CD8-positive, alpha-beta memory T cell (primary cell): ENCODE data around the gene CDH5. TPM values are rescaled to one million over a fixed set of nuclear protein-coding genes. Genes with fewer than 3 reads are reported as not detected.
A peak's percentile ranks its signal among the peaks of the same experiment; 100 is the strongest.

Experiments
- CTCF ChIA-PET: fragments of 350-600 bp; sonication (Branson Sonifier 250); formaldehyde crosslinking; loops from one replicate; lab custom pipeline; 2021; ENCODE audit warnings: antibody characterized with exemption; lab: Charles Lee
- POLR2A ChIA-PET: fragments of 350-600 bp; sonication (Branson Sonifier 250); formaldehyde crosslinking; loops from one replicate; lab custom pipeline; 2021; ENCODE audit warnings: antibody characterized with exemption; lab: Charles Lee
- DNase-seq, 5 donors: peaks; one replicate each; pipeline versions ENCODE4 v3.0.0 to v3.0.0-alpha.2; 2020 to 2022; ENCODE audit warnings: mixed read lengths in 1 of 5
- H3K27ac ChIP-seq: one replicate; pipeline ENCODE4 v1.7.0; 2013; ENCODE audit warnings: low read depth, mild to moderate bottlenecking, low read length, moderate library complexity
- H3K27me3 ChIP-seq: 2 replicates; pipeline ENCODE4 v1.7.0; 2013; ENCODE audit warnings: low read length, mild to moderate bottlenecking; ENCODE audit not compliant: insufficient read depth, poor library complexity, severe bottlenecking
- H3K36me3 ChIP-seq: 2 replicates; pipeline ENCODE4 v1.7.0; 2013; ENCODE audit warnings: mild to moderate bottlenecking, low read length, moderate library complexity; ENCODE audit not compliant: insufficient read depth
- H3K4me1 ChIP-seq: 2 replicates; pipeline ENCODE4 v1.7.0; 2013; ENCODE audit warnings: mild to moderate bottlenecking, low read length, moderate library complexity; ENCODE audit not compliant: insufficient read depth
- H3K4me3 ChIP-seq: 2 replicates; pipeline ENCODE4 v1.7.0; 2013; ENCODE audit warnings: mild to moderate bottlenecking, low read length
- H3K9me3 ChIP-seq: 2 replicates; pipeline ENCODE4 v1.7.0; 2013; ENCODE audit warnings: mild to moderate bottlenecking, low read length
- H3K27ac Mint-ChIP-seq, 8 donors: one replicate each; pipeline ENCODE4 v1.8.0; 2020 to 2021; ENCODE audit warnings: mixed read lengths in 8 of 8, mild to moderate bottlenecking in 6 of 8, inconsistent platforms in 3 of 8, moderate library complexity in 3 of 8
- H3K27me3 Mint-ChIP-seq, 2 donors: one replicate each; pipeline ENCODE4 v1.8.0; 2020 to 2021; ENCODE audit warnings: mixed read lengths in 2 of 2, mild to moderate bottlenecking in 1 of 2, moderate library complexity in 1 of 2
- H3K36me3 Mint-ChIP-seq, 3 donors: one replicate each; pipeline ENCODE4 v1.8.0; 2020 to 2021; ENCODE audit warnings: mixed read lengths in 3 of 3, inconsistent platforms in 1 of 3, mild to moderate bottlenecking in 1 of 3
- H3K4me1 Mint-ChIP-seq, 3 donors: one replicate each; pipeline ENCODE4 v1.8.0; 2020 to 2021; ENCODE audit warnings: mixed read lengths in 3 of 3, inconsistent platforms in 1 of 3, mild to moderate bottlenecking in 1 of 3
- H3K4me3 Mint-ChIP-seq, 7 donors: one replicate each; pipeline ENCODE4 v1.8.0; 2020 to 2021; ENCODE audit warnings: mixed read lengths in 7 of 7, mild to moderate bottlenecking in 6 of 7, moderate library complexity in 4 of 7, inconsistent platforms in 2 of 7
- H3K9me3 Mint-ChIP-seq, 5 donors: one replicate each; pipeline ENCODE4 v1.8.0; 2020 to 2022; ENCODE audit warnings: mixed read lengths in 5 of 5, mild to moderate bottlenecking in 3 of 5, moderate library complexity in 2 of 5, inconsistent platforms in 1 of 5
- polyA plus RNA-seq: library from polyadenylated mRNA; unstranded; fragments of 300-500 nt; fragmentation: Illumina TruSeq; gene quantifications from one replicate; pipeline ENCODE4 v1.2.3, GENCODE V29; 2021
- total RNA-seq, 2 experiments: library from RNA; stranded (reverse); gene quantifications; one replicate each; pipeline ENCODE4 v1.2.3, GENCODE V29; 2021

Gene CDH5
- total and polyA plus RNA-seq, 3 experiments from 2014 or later = not detected

GRCh38 chr16:66416939-66417700 is 50.6 kb downstream of the CDH5 start:
- no peak overlapping the region for H3K27ac ChIP-seq
- no peak overlapping the region for H3K27ac Mint-ChIP-seq
- DNase-seq = no peak
- ChIA-PET CTCF (no interaction called here), POLR2A (no interaction called here)
- H3K9me3 Mint-ChIP-seq = peaks cover 0 to 6% (median 2%) of the 10 kb centered on the region in 5 donors
- no peaks in the 10 kb centered on the region for H3K9me3 ChIP-seq
- peaks cover 5 to 13% of the 10 kb centered on the region in 2 donors for H3K27me3 Mint-ChIP-seq
- no peaks in the 10 kb centered on the region for H3K36me3 ChIP-seq
- H3K4me3 Mint-ChIP-seq = peak overlapping the region in 1 of 7 donors; percentile 6
- H3K36me3 Mint-ChIP-seq = peaks cover 0 to 5% (median 0%) of the 10 kb centered on the region in 3 donors
- H3K4me1 Mint-ChIP-seq = peaks cover 2 to 9% (median 7%) of the 10 kb centered on the region in 3 donors
- no peaks in the 10 kb centered on the region for H3K27me3 ChIP-seq
- no peak overlapping the region for H3K4me3 ChIP-seq
- no peaks in the 10 kb centered on the region for H3K4me1 ChIP-seq

GRCh38 chr16:66418165-66418962 is 51.9 kb downstream of the CDH5 start:
- Histone ChIP-seq H3K4me3 (no peak overlapping the region), H3K9me3 (no peaks in the 10 kb centered on the region), H3K4me1 (no peaks in the 10 kb centered on the region), H3K27ac (no peak overlapping the region), H3K36me3 (no peaks in the 10 kb centered on the region), H3K27me3 (no peaks in the 10 kb centered on the region)
- peaks cover 2 to 9% (median 7%) of the 10 kb centered on the region in 3 donors for H3K4me1 Mint-ChIP-seq
- H3K27ac Mint-ChIP-seq = peak overlapping the region in 1 of 8 donors; percentile 16
- CTCF ChIA-PET = interaction anchor here (1.3 kb wide), 1 partner anchor 171 kb away, joined by 3 read pairs; no protein-coding TSS in a partner anchor
- H3K4me3 Mint-ChIP-seq = peak overlapping the region in 1 of 7 donors; percentile 6
- DNase-seq = no peak
- H3K9me3 Mint-ChIP-seq = no peaks in the 10 kb centered on the region
- no peaks in the 10 kb centered on the region for H3K36me3 Mint-ChIP-seq
- POLR2A ChIA-PET = no interaction called here
- H3K27me3 Mint-ChIP-seq = peaks cover 3 to 21% of the 10 kb centered on the region in 2 donors

- CTCF ChIA-PET = no interaction called here
- Mint-ChIP-seq H3K36me3 (no peaks in the 10 kb centered on the region), H3K4me3 (no peak overlapping the region), H3K27ac (no peak overlapping the region), H3K27me3 (peaks cover 3 to 25% of the 10 kb centered on the region in 2 donors), H3K4me1 (peaks cover 2 to 9% (median 7%) of the 10 kb centered on the region in 3 donors), H3K9me3 (no peaks in the 10 kb centered on the region)
- DNase-seq = no peak
- POLR2A ChIA-PET = no interaction called here
- no peaks in the 10 kb centered on the region for H3K27me3 ChIP-seq
- H3K27ac ChIP-seq = no peak overlapping the region
- no peaks in the 10 kb centered on the region for H3K36me3 ChIP-seq
- H3K4me3 ChIP-seq = no peak overlapping the region
- no peaks in the 10 kb centered on the region for H3K4me1 ChIP-seq
- H3K9me3 ChIP-seq = no peaks in the 10 kb centered on the region
Measured at GRCh38 chr16:66419527-66419926, 53.0 kb downstream of the CDH5 start.

- no peaks in the 10 kb centered on the region for H3K4me1 ChIP-seq
- Mint-ChIP-seq H3K27me3 (peaks cover 6 to 33% of the 10 kb centered on the region in 2 donors), H3K27ac (no peak overlapping the region), H3K4me1 (peaks cover 2 to 9% (median 7%) of the 10 kb centered on the region in 3 donors), H3K4me3 (no peak overlapping the region), H3K9me3 (no peaks in the 10 kb centered on the region), H3K36me3 (no peaks in the 10 kb centered on the region)
- DNase-seq = no peak
- ChIA-PET POLR2A (no interaction called here), CTCF (no interaction called here)
- H3K27me3 ChIP-seq = no peaks in the 10 kb centered on the region
- H3K9me3 ChIP-seq = no peaks in the 10 kb centered on the region
- no peak overlapping the region for H3K27ac ChIP-seq
- H3K36me3 ChIP-seq = no peaks in the 10 kb centered on the region
- no peak overlapping the region for H3K4me3 ChIP-seq
Measured at GRCh38 chr16:66420396-66420795, 53.9 kb downstream of the CDH5 start.

- Histone ChIP-seq H3K36me3 (no peaks in the 10 kb centered on the region), H3K4me1 (no peaks in the 10 kb centered on the region), H3K27me3 (peaks cover 9% of the 10 kb centered on the region), H3K27ac (no peak overlapping the region), H3K9me3 (no peaks in the 10 kb centered on the region), H3K4me3 (no peak overlapping the region)
- Mint-ChIP-seq H3K27ac (no peak overlapping the region), H3K4me1 (peaks cover 4 to 11% (median 9%) of the 10 kb centered on the region in 3 donors), H3K4me3 (no peak overlapping the region), H3K36me3 (no peaks in the 10 kb centered on the region), H3K27me3 (peaks cover 13 to 42% of the 10 kb centered on the region in 2 donors), H3K9me3 (no peaks in the 10 kb centered on the region)
- no peak for DNase-seq
- CTCF ChIA-PET = interaction anchor here (1.3 kb wide), 1 partner anchor 168 kb away, joined by 4 read pairs; no protein-coding TSS in a partner anchor
- POLR2A ChIA-PET = no interaction called here
Measured at GRCh38 chr16:66421891-66422290, 55.4 kb downstream of the CDH5 start.

- H3K36me3 Mint-ChIP-seq = no peaks in the 10 kb centered on the region
- CTCF ChIA-PET = interaction anchor here (0.9 to 1.3 kb wide), 3 partner anchors 16 to 167 kb away, joined by 3 to 4 read pairs (median 3); no protein-coding TSS in a partner anchor
- no peaks in the 10 kb centered on the region for H3K9me3 ChIP-seq
- H3K9me3 Mint-ChIP-seq = no peaks in the 10 kb centered on the region
- H3K4me1 Mint-ChIP-seq = peaks cover 4 to 11% (median 9%) of the 10 kb centered on the region in 3 donors
- no peaks in the 10 kb centered on the region for H3K4me1 ChIP-seq
- H3K27me3 Mint-ChIP-seq = peaks cover 13 to 42% of the 10 kb centered on the region in 2 donors
- H3K27ac ChIP-seq = no peak overlapping the region
- no peak overlapping the region for H3K4me3 ChIP-seq
- DNase-seq = no peak
- peak overlapping the region in 1 of 8 donors; percentile 8 for H3K27ac Mint-ChIP-seq
- no peak overlapping the region for H3K4me3 Mint-ChIP-seq
- POLR2A ChIA-PET = no interaction called here
- no peaks in the 10 kb centered on the region for H3K36me3 ChIP-seq
- H3K27me3 ChIP-seq = peaks cover 9% of the 10 kb centered on the region
Measured at GRCh38 chr16:66422366-66422765, 55.9 kb downstream of the CDH5 start.

GRCh38 chr16:66423177-66423576 is 56.7 kb downstream of the CDH5 start:
- no peaks in the 10 kb centered on the region for H3K4me1 ChIP-seq
- H3K27me3 ChIP-seq = peaks cover 9% of the 10 kb centered on the region
- H3K4me3 ChIP-seq = no peak overlapping the region
- Mint-ChIP-seq H3K36me3 (no peaks in the 10 kb centered on the region), H3K9me3 (no peaks in the 10 kb centered on the region), H3K4me3 (no peak overlapping the region), H3K27me3 (peaks cover 14 to 48% of the 10 kb centered on the region in 2 donors), H3K27ac (no peak overlapping the region), H3K4me1 (peaks cover 2 to 13% (median 5%) of the 10 kb centered on the region in 3 donors)
- H3K27ac ChIP-seq = no peak overlapping the region
- DNase-seq = no peak
- H3K9me3 ChIP-seq = no peaks in the 10 kb centered on the region
- no peaks in the 10 kb centered on the region for H3K36me3 ChIP-seq
- ChIA-PET CTCF (interaction anchor here (0.9 to 1.3 kb wide), 3 partner anchors 17 to 166 kb away, joined by 3 to 4 read pairs (median 3); no protein-coding TSS in a partner anchor), POLR2A (no interaction called here)
